IMR-90 (cell line): Measurements from ENCODE around the gene TMPRSS9. TPM values are rescaled to one million over a fixed set of nuclear protein-coding genes. Genes with fewer than 3 reads are reported as not detected.

Experiments
- ATAC-seq: fragments of 200-7000 bp; cut with Tn5 transposase; 2 replicates; pipeline ENCODE4 v1.9.1; 2020; ENCODE audit warnings: low read depth, mild to moderate bottlenecking, moderate library complexity
- BruUV-seq: library from RNA; stranded (reverse); fragments of 400-500 nt; replicated peaks from 2 replicates; lab custom pipeline; 2021; lab: Mats Ljungman, UMichigan
- CTCF ChIA-PET: fragments of 300-600 bp; formaldehyde crosslinking; extraction: SDS; loops from one replicate; lab custom pipeline; 2021; ENCODE audit warnings: antibody characterized with exemption; lab: Yijun Ruan, JAX
- POLR2A ChIA-PET: fragments of 300-600 bp; sonication (Branson Sonifier 250); formaldehyde crosslinking; loops from one replicate; lab custom pipeline; 2022; ENCODE audit warnings: antibody characterized with exemption; ENCODE audit not compliant: unreplicated experiment; lab: Charles Lee
- DNase-seq: peaks from one replicate; pipeline ENCODE4 v3.0.0; 2013
- H2AFZ ChIP-seq: replicated peaks from 2 replicates; pipeline ENCODE3; 2013; ENCODE audit warnings: low read length, mild to moderate bottlenecking; ENCODE audit not compliant: poor library complexity
- H2AK5ac ChIP-seq: 2 replicates; pipeline ENCODE4 v1.6.1; 2013; ENCODE audit warnings: low read depth, low read length, inconsistent platforms
- H2AK9ac ChIP-seq: replicated peaks from 2 replicates; pipeline ENCODE3; 2013; ENCODE audit warnings: mild to moderate bottlenecking, low read depth, low read length, moderate library complexity; ENCODE audit not compliant: poor library complexity
- H2BK120ac ChIP-seq: 2 replicates; pipeline ENCODE4 v1.6.1; 2013; ENCODE audit warnings: low read depth, low read length, inconsistent platforms
- H2BK15ac ChIP-seq: 3 replicates; pipeline ENCODE4 v1.6.1; 2013; ENCODE audit warnings: low read depth, low read length, inconsistent platforms
- H2BK20ac ChIP-seq: 2 replicates; pipeline ENCODE4 v1.6.1; 2013; ENCODE audit warnings: low read depth, mild to moderate bottlenecking, inconsistent platforms, low read length, moderate library complexity
- H2BK5ac ChIP-seq: 2 replicates; pipeline ENCODE4 v1.6.1; 2013; ENCODE audit warnings: mild to moderate bottlenecking, low read depth, low read length, inconsistent platforms; ENCODE audit not compliant: poor library complexity, severe bottlenecking
- H3K14ac ChIP-seq: replicated peaks from 2 replicates; pipeline ENCODE4 v1.6.1; 2013; ENCODE audit warnings: low read depth, low read length, inconsistent platforms
- H3K18ac ChIP-seq: 2 replicates; pipeline ENCODE4 v1.6.1; 2013; ENCODE audit warnings: low read depth, low read length, control low read depth
- H3K23ac ChIP-seq: 2 replicates; pipeline ENCODE4 v1.6.1; 2013; ENCODE audit warnings: low read depth, low read length, inconsistent platforms
- H3K27ac ChIP-seq: 2 replicates; pipeline ENCODE4 v1.5.1; 2013; ENCODE audit warnings: mild to moderate bottlenecking, control low read depth, low read length; ENCODE audit not compliant: insufficient read depth
- H3K27me3 ChIP-seq: 2 replicates; pipeline ENCODE4 v1.6.1; 2013; ENCODE audit warnings: low read length; ENCODE audit not compliant: control insufficient read depth, insufficient read depth
- H3K36me3 ChIP-seq: 2 replicates; pipeline ENCODE4 v1.6.1; 2013; ENCODE audit warnings: low read length, mixed read lengths; ENCODE audit not compliant: control insufficient read depth, insufficient read depth
- H3K4ac ChIP-seq: 2 replicates; pipeline ENCODE4 v1.6.1; 2013; ENCODE audit warnings: low read depth, low read length, inconsistent platforms
- H3K4me1 ChIP-seq: 2 replicates; pipeline ENCODE4 v1.6.1; 2013; ENCODE audit warnings: low read length, mixed read lengths; ENCODE audit not compliant: control insufficient read depth, insufficient read depth
- H3K4me2 ChIP-seq: 2 replicates; pipeline ENCODE4 v1.6.1; 2013; ENCODE audit warnings: low read depth, mild to moderate bottlenecking, control low read depth, low read length, moderate library complexity
- H3K4me3 ChIP-seq: 2 replicates; pipeline ENCODE4 v1.5.1; 2013; ENCODE audit warnings: low read depth, mild to moderate bottlenecking, control low read depth, low read length, moderate library complexity; ENCODE audit not compliant: insufficient read depth
- H3K56ac ChIP-seq: 2 replicates; pipeline ENCODE4 v1.6.1; 2013; ENCODE audit warnings: low read length, inconsistent platforms; ENCODE audit not compliant: insufficient read depth; ENCODE audit errors: extremely low read depth
- H3K79me1 ChIP-seq, 2 experiments: 2 replicates each; pipeline ENCODE4 v1.6.1; 2013; ENCODE audit warnings: low read length in 2 of 2, inconsistent platforms in 1 of 2, low read depth in 1 of 2
- H3K9ac ChIP-seq: 2 replicates; pipeline ENCODE4 v1.6.1; 2013; ENCODE audit warnings: low read depth, low read length, control low read depth
- H3K9me1 ChIP-seq: 2 replicates; pipeline ENCODE4 v1.6.1; 2013; ENCODE audit warnings: low read length, inconsistent platforms; ENCODE audit not compliant: insufficient read depth
- H3K9me3 ChIP-seq: 2 replicates; pipeline ENCODE4 v1.6.1; 2013; ENCODE audit warnings: low read length; ENCODE audit not compliant: control insufficient read depth, insufficient read depth
- H4K20me1 ChIP-seq: 2 replicates; pipeline ENCODE4 v1.6.1; 2013; ENCODE audit warnings: low read length, inconsistent platforms; ENCODE audit not compliant: insufficient read depth
- H4K5ac ChIP-seq: 2 replicates; pipeline ENCODE4 v1.6.1; 2013; ENCODE audit warnings: mild to moderate bottlenecking, low read depth, low read length, control low read depth
- H4K8ac ChIP-seq, 2 experiments: 2 replicates each; pipeline ENCODE4 v1.6.1; 2013; ENCODE audit warnings: low read depth in 2 of 2, low read length in 2 of 2, control low read depth in 1 of 2, inconsistent platforms in 1 of 2
- H4K91ac ChIP-seq: 2 replicates; pipeline ENCODE4 v1.6.1; 2013; ENCODE audit warnings: low read depth, low read length, inconsistent platforms; ENCODE audit not compliant: insufficient read depth
- CEBPB ChIP-seq: IDR thresholded peaks from 2 replicates; pipeline ENCODE4 v1.6.1; 2012; ENCODE audit warnings: low read depth, low read length, improper control_type of control experiment
- CHD1 ChIP-seq: IDR thresholded peaks from 2 replicates; pipeline ENCODE4 v1.6.1; 2012; ENCODE audit warnings: low read depth, low read length, improper control_type of control experiment
- MAZ ChIP-seq: IDR thresholded peaks from 2 replicates; pipeline ENCODE4 v1.6.1; 2012; ENCODE audit warnings: low read depth, mild to moderate bottlenecking, low read length, improper control_type of control experiment, moderate library complexity, borderline replicate concordance
- MXI1 ChIP-seq: IDR thresholded peaks from 2 replicates; pipeline ENCODE4 v1.6.1; 2012; ENCODE audit warnings: low read depth, mild to moderate bottlenecking, low read length, moderate library complexity, borderline replicate concordance
- NFE2L2 ChIP-seq: fragments of 150-350 bp; IDR thresholded peaks from 2 replicates; pipeline ENCODE4 v1.6.1; 2016; ENCODE audit warnings: low read depth, mild to moderate bottlenecking, low read length
- RAD21 ChIP-seq: IDR thresholded peaks from 2 replicates; pipeline ENCODE4 v1.6.1; 2012; ENCODE audit warnings: low read length, improper control_type of control experiment
- RCOR1 ChIP-seq: IDR thresholded peaks from 2 replicates; pipeline ENCODE4 v1.6.1; 2012; ENCODE audit warnings: mild to moderate bottlenecking, low read length, improper control_type of control experiment; ENCODE audit not compliant: insufficient replicate concordance
- RFX5 ChIP-seq: IDR thresholded peaks from 2 replicates; pipeline ENCODE4 v1.8.0; 2012; ENCODE audit warnings: low read depth, mild to moderate bottlenecking, low read length, moderate library complexity
- SMC3 ChIP-seq: fragments of 150-350 bp; IDR thresholded peaks from 2 replicates; pipeline ENCODE4 v1.6.1; 2016; ENCODE audit warnings: low read depth, mild to moderate bottlenecking, antibody characterized with exemption, low read length, moderate library complexity
- WGBS, 2 experiments: methylation state at CpG; one replicate each; pipeline versions ENCODE4 v1.1.5 to v1.1.7; 2013; ENCODE audit warnings: missing lambda C conversion rate in 2 of 2; ENCODE audit not compliant: insufficient read length in 1 of 2; ENCODE audit errors: extremely low coverage in 2 of 2; 5-methylcytosine and 5-hydroxymethylcytosine counted together
- dilution Hi-C: fragments of 300-500 bp; cut with HindIII; formaldehyde crosslinking; loops from one replicate; pipeline ENCODE4 v1.14.3; 2018; ENCODE audit warnings: low sequenced_read_pairs; ENCODE audit not compliant: unreplicated experiment
- in situ Hi-C: fragments of 300-500 bp; cut with MboI; formaldehyde crosslinking; loops from 3 replicates; pipeline ENCODE4 v1.14.3; 2019; ENCODE audit warnings: low sequenced_read_pairs, inconsistent platforms, mixed read lengths
- intact Hi-C: fragments of 100-400 bp; cut with micrococcal nuclease; formaldehyde crosslinking; loops from 2 replicates; pipeline ENCODE4 v1.10.0; 2022
- polyA plus RNA-seq, 3 experiments: library from polyadenylated mRNA; depleted of rRNA; stranded (reverse); fragments of >200 nt; gene quantifications; 2 replicates each; pipeline ENCODE4 v1.2.3, GENCODE V29; 2012; ENCODE audit warnings: low replicate concordance in 1 of 3
- total RNA-seq: library from RNA; depleted of rRNA; stranded (reverse); fragments of >200 nt; gene quantifications from 2 replicates; pipeline ENCODE4 v1.2.3, GENCODE V29; 2012
- TF ChIP-seq, protein P1 (sequence below): conservative IDR thresholded peaks from 2 replicates; pipeline ENCODE4 v1.5.1; 2012; ENCODE audit warnings: mild to moderate bottlenecking, low read depth, low read length, improper control_type of control experiment

Gene TMPRSS9
- total and polyA plus RNA-seq, 2 of the 4 experiments (the other 2 are of a cell fraction) = not detected

DNA sequence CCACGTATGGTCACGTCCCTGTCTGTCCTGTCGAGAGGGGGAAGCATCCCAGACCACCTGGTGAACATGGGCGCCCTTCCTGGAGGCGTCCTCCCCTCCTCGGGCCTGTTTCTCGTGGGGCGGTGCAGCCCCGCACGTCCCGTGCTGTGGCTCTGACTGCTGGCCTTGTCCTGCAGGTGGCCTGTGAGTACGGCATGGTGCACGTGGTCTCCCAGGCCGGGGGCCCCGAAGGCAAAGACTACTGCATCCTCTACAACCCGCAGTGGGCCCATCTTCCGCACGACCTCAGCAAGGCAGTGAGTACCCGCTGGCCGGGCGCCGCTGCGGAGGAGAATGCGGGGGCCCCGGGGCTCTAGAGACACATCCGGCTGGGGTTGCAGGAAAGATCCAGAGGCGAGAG lies 25.6 kb upstream of the TMPRSS9 start:
- Histone ChIP-seq H2BK120ac (no peak overlapping the region), H3K36me3 (peaks cover 3% of the 10 kb centered on the region; the same call in 1 of the 2 replicates), H3K79me1 (peaks cover 33 to 70% of the 10 kb centered on the region in 2 experiments), H2BK5ac (no peak overlapping the region), H3K4me2 (no peak overlapping the region), H4K91ac (no peak overlapping the region), H3K4me3 (no peak overlapping the region), H3K27ac (no peak overlapping the region), H3K4me1 (peaks cover 3% of the 10 kb centered on the region), H2AK9ac (no peak overlapping the region), H2BK15ac (no peak overlapping the region), H3K9me1 (peaks cover 13% of the 10 kb centered on the region), H4K20me1 (peaks cover 41% of the 10 kb centered on the region), H3K18ac (no peak overlapping the region), H3K27me3 (no peaks in the 10 kb centered on the region), H3K9me3 (no peaks in the 10 kb centered on the region), H3K9ac (no peak overlapping the region), H2BK20ac (no peak overlapping the region), H3K14ac (no peak overlapping the region), H3K56ac (no peak overlapping the region), H3K4ac (no peak overlapping the region), H4K5ac (no peak overlapping the region), H2AK5ac (no peak overlapping the region), H2AFZ (no peak overlapping the region), H4K8ac (no peak overlapping the region), H3K23ac (no peak overlapping the region)
- intact Hi-C loops = no loop called here
- 97% methylated on average over 19 of the region's 27 CpGs; no CpG with 5 or more reads in 1 of the 2 experiments for WGBS, 2 experiments
- dilution Hi-C loops = no loop called here
- ChIA-PET POLR2A (no interaction called here), CTCF (no interaction called here)
- ATAC-seq (no peak), DNase-seq (no peak)
- in situ Hi-C loops = no loop called here
- TF ChIP-seq MXI1 = no peak
- no peak for TF ChIP-seq SMC3
- TF ChIP-seq, protein P1, sequence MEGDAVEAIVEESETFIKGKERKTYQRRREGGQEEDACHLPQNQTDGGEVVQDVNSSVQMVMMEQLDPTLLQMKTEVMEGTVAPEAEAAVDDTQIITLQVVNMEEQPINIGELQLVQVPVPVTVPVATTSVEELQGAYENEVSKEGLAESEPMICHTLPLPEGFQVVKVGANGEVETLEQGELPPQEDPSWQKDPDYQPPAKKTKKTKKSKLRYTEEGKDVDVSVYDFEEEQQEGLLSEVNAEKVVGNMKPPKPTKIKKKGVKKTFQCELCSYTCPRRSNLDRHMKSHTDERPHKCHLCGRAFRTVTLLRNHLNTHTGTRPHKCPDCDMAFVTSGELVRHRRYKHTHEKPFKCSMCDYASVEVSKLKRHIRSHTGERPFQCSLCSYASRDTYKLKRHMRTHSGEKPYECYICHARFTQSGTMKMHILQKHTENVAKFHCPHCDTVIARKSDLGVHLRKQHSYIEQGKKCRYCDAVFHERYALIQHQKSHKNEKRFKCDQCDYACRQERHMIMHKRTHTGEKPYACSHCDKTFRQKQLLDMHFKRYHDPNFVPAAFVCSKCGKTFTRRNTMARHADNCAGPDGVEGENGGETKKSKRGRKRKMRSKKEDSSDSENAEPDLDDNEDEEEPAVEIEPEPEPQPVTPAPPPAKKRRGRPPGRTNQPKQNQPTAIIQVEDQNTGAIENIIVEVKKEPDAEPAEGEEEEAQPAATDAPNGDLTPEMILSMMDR = no peak
- TF ChIP-seq CHD1 = no peak
- no peak for TF ChIP-seq MAZ
- no peak for TF ChIP-seq RFX5
- no peak for TF ChIP-seq RCOR1
- TF ChIP-seq RAD21 = no peak
- no peak for TF ChIP-seq NFE2L2
- no peak for TF ChIP-seq CEBPB
- no TSS peak for BruUV-seq
